ENCODE data around the gene KCNQ4. TPM values are rescaled to one million over a fixed set of nuclear protein-coding genes. Genes with fewer than 3 reads are reported as not detected.

The KCNQ4 gene
- total and polyA plus RNA-seq, 2 of the 8 experiments (the other 6 are each of a cell fraction or from before 2014, with no cell fraction given) = 2.2 to 3.9 TPM

GRCh38 chr1:40754201-40754600, 29.4 kb upstream of the KCNQ4 start:
- Histone ChIP-seq H3K56ac (replicated peaks; ENCODE audit: insufficient read length, low read depth, low read length) (no peak overlapping the region), H2BK12ac (ENCODE audit: low read depth, low read length) (no peak overlapping the region), H3K4me2 (ENCODE audit: insufficient read depth in 1 of 2, low read depth in 2 of 2, low read length in 2 of 2) (no peak overlapping the region), H2AFZ (ENCODE audit: low read length) (no peak overlapping the region), H3K36me3 (ENCODE audit: control insufficient read depth in 2 of 4, insufficient read depth in 4 of 4, low read length in 3 of 4) (peaks cover 15 to 83% (median 62%) of the 10 kb centered on the region in 4 experiments; a peak in 7 of 8 replicates), H3K79me1 (ENCODE audit: low read depth, low read length) (peaks cover 7% of the 10 kb centered on the region; the same call in 1 of the 2 replicates), H3K9ac (replicated peaks in 1 of 4; ENCODE audit: extremely low read depth in 1 of 4, low read depth in 3 of 4, low read length in 3 of 4) (no peak overlapping the region), H4K5ac (ENCODE audit: insufficient read length, low read depth, low read length) (no peak overlapping the region), H2BK5ac (ENCODE audit: low read depth, low read length) (no peak overlapping the region), H4K8ac (ENCODE audit: extremely low read depth, insufficient read depth, low read length) (no peak overlapping the region), H3K79me2 (ENCODE audit: control insufficient read depth in 1 of 2, insufficient read depth in 2 of 2, low read length in 2 of 2) (no peaks in the 10 kb centered on the region), H2BK15ac (ENCODE audit: low read length) (no peak overlapping the region), H2AK5ac (ENCODE audit: low read depth, low read length) (no peak overlapping the region), H2BK120ac (replicated peaks; ENCODE audit: low read depth, low read length) (no peak overlapping the region), H3K4ac (replicated peaks; ENCODE audit: insufficient read length, low read depth, low read length) (no peak overlapping the region), H3K27me3 (replicated peaks in 1 of 4; ENCODE audit: control insufficient read depth in 3 of 4, extremely low read depth in 1 of 4, insufficient read depth in 3 of 4, low read length in 3 of 4) (no peaks in the 10 kb centered on the region), H3K4me1 (replicated peaks in 1 of 4; ENCODE audit: control insufficient read depth in 3 of 4, insufficient read depth in 4 of 4, low read length in 3 of 4) (no peaks in the 10 kb centered on the region), H3K23me2 (ENCODE audit: low read depth, low read length) (no peaks in the 10 kb centered on the region), H4K91ac (replicated peaks; ENCODE audit: insufficient read length, low read length) (no peak overlapping the region), H4K20me1 (replicated peaks in 1 of 2; ENCODE audit: control insufficient read depth in 1 of 2, insufficient read depth in 2 of 2, low read length in 2 of 2) (peaks cover 4 to 5% of the 10 kb centered on the region in 2 experiments), H3K9me3 (ENCODE audit: insufficient read depth in 2 of 2, low read depth in 1 of 2, low read length in 1 of 2) (no peaks in the 10 kb centered on the region), H3K14ac (ENCODE audit: insufficient read length) (no peak overlapping the region), H3K4me3 (ENCODE audit: extremely low read depth in 1 of 4, insufficient read depth in 2 of 4, low read depth in 3 of 4, low read length in 4 of 4) (no peak overlapping the region), H3K18ac (ENCODE audit: extremely low read depth, low read length) (no peak overlapping the region), H3K27ac (ENCODE audit: low read depth, low read length) (no peak overlapping the region), H3K23ac (ENCODE audit: insufficient read length) (no peak overlapping the region), H2BK20ac (ENCODE audit: low read length) (no peak overlapping the region)
- ChIA-PET CTCF (ENCODE audit: partially characterized antibody) (interaction anchor here (0.7 to 15.0 kb wide), 11 partner anchors 9 to 129 kb away, joined by 3 to 140 read pairs (median 3); no protein-coding TSS in a partner anchor), POLR2A (ENCODE audit: partially characterized antibody) (interaction anchor here (1.0 to 2.1 kb wide), 3 partner anchors 9 to 62 kb away, joined by 3 to 7 read pairs (median 4); partner anchors contain the start of gene NFYC)
- no peak for FAIRE-seq
- DNase-seq (ENCODE audit: low read depth in 1 of 2, low spot score in 2 of 2) = no peak
- 95% methylated on average over 8 of the region's 8 CpGs; no CpG with 5 or more reads in 1 of the 2 experiments for WGBS, 2 experiments (ENCODE audit: extremely low coverage in 1 of 2, insufficient coverage in 1 of 2, insufficient read length in 1 of 2, insufficient replicate concordance in 2 of 2, low coverage in 1 of 2, low lambda C conversion rate in 2 of 2, missing lambda C conversion rate in 1 of 2)
- TF ChIP-seq BRCA1 (IDR thresholded peaks at IDR 0.05; ENCODE audit: low read depth, low read length) (no peak), TCF12 (IDR thresholded peaks at IDR 0.05; ENCODE audit: low read depth, low read length) (no peak), RFX5 (IDR thresholded peaks at IDR 0.05; ENCODE audit: borderline replicate concordance, low read depth, low read length) (no peak), RXRA (IDR thresholded peaks at IDR 0.05; ENCODE audit: insufficient read depth, low read depth, low read length) (no peak), CTCF (IDR thresholded peaks at IDR 0.05; ENCODE audit: control extremely low read depth in 1 of 3, insufficient read depth in 1 of 3, low read depth in 1 of 3, low read length in 3 of 3) (no peak), SAP30 (IDR thresholded peaks at IDR 0.05; ENCODE audit: insufficient read depth, insufficient replicate concordance, low read length) (no peak), CEBPB (IDR thresholded peaks at IDR 0.05; ENCODE audit: low read depth, low read length) (no peak), SP1 (IDR thresholded peaks at IDR 0.05; ENCODE audit: low read depth, low read length) (no peak), USF2 (IDR thresholded peaks at IDR 0.05; ENCODE audit: low read length) (no peak), BCL11A (IDR thresholded peaks at IDR 0.05; ENCODE audit: low read depth in 2 of 2, low read length in 2 of 2) (no peak), SRF (IDR thresholded peaks at IDR 0.05; ENCODE audit: low read depth, low read length) (no peak)
